Measurements from ENCODE around the gene ARHGAP5. TPM values are rescaled to one million over a fixed set of nuclear protein-coding genes. Genes with fewer than 3 reads are reported as not detected.
A peak's percentile ranks its signal among the peaks of the same experiment; 100 is the strongest.

Gene ARHGAP5
- total and polyA plus RNA-seq, 7 donors = 12.8 to 81.8 (median 56.9) TPM

- H3K4me1 ChIP-seq = peaks cover 50% of the 10 kb centered on the region
- no peak overlapping the region for H3K27ac ChIP-seq
- no peak for DNase-seq
- no peaks in the 10 kb centered on the region for H3K9me3 ChIP-seq
- no peak overlapping the region for H3K4me3 ChIP-seq
- intact Hi-C loops (cut with DNase I) = loop anchor here (5.0 to 10.0 kb wide), 2 partner anchors 71 to 384 kb away; no protein-coding TSS in a partner anchor
- no peak for TF ChIP-seq CTCF (IDR thresholded peaks at IDR 0.05)
- H3K27me3 ChIP-seq (ENCODE audit: insufficient read depth in 3 of 3, low read length in 2 of 3) = no peaks in the 10 kb centered on the region
- H3K36me3 ChIP-seq (ENCODE audit: insufficient read depth in 1 of 2, low read depth in 1 of 2) = no peaks in the 10 kb centered on the region
- ATAC-seq = no peak
Measured at GRCh38 chr14:32083789-32084188, 6.7 kb downstream of the ARHGAP5 start.

GRCh38 chr14:32085182-32085844 is 8.2 kb downstream of the ARHGAP5 start:
- no peak for TF ChIP-seq CTCF (IDR thresholded peaks at IDR 0.05)
- WGBS, 3 donors = 91 to 97% (median 96%) methylated on average over 3 of the region's 3 CpGs
- ATAC-seq (no peak), DNase-seq (no peak)
- H3K9me3 ChIP-seq = no peaks in the 10 kb centered on the region
- intact Hi-C loops (cut with DNase I) = loop anchor here in 1 of 2 donors (10.0 kb wide), 1 partner anchor 69 kb away; no protein-coding TSS in a partner anchor
- H3K27me3 ChIP-seq (ENCODE audit: insufficient read depth in 3 of 3, low read length in 2 of 3) = no peaks in the 10 kb centered on the region
- H3K27ac ChIP-seq = no peak overlapping the region
- no peak overlapping the region for H3K4me3 ChIP-seq
- H3K36me3 ChIP-seq (ENCODE audit: insufficient read depth in 1 of 2, low read depth in 1 of 2) = peaks cover 0 to under 1% of the 10 kb centered on the region in 2 donors
- H3K4me1 ChIP-seq = peaks cover 37% of the 10 kb centered on the region

- ATAC-seq (no peak), DNase-seq (no peak)
- 56 to 66% (median 61%) methylated on average over 2 of the region's 2 CpGs for WGBS, 3 donors
- Histone ChIP-seq H3K4me1 (peaks cover 31% of the 10 kb centered on the region), H3K4me3 (no peak overlapping the region), H3K36me3 (ENCODE audit: insufficient read depth in 1 of 2, low read depth in 1 of 2) (peaks cover 0 to 6% of the 10 kb centered on the region in 2 donors), H3K27ac (no peak overlapping the region), H3K27me3 (ENCODE audit: insufficient read depth in 3 of 3, low read length in 2 of 3) (no peaks in the 10 kb centered on the region), H3K9me3 (no peaks in the 10 kb centered on the region)
- TF ChIP-seq CTCF (IDR thresholded peaks at IDR 0.05) = no peak
- intact Hi-C loops (cut with DNase I) = loop anchor here in 1 of 2 donors (10.0 kb wide), 1 partner anchor 69 kb away; no protein-coding TSS in a partner anchor
Measured at GRCh38 chr14:32085845-32086383, 8.8 kb downstream of the ARHGAP5 start.

- ATAC-seq (peak in 2 of 4 donors; percentile 65 to 69), DNase-seq (no peak)
- TF ChIP-seq CTCF (IDR thresholded peaks at IDR 0.05) = no peak
- H3K27me3 ChIP-seq (ENCODE audit: insufficient read depth in 3 of 3, low read length in 2 of 3) = no peaks in the 10 kb centered on the region
- H3K27ac ChIP-seq = no peak overlapping the region
- intact Hi-C loops (cut with DNase I) = loop anchor here in 1 of 2 donors (10.0 kb wide), 1 partner anchor 67 kb away; no protein-coding TSS in a partner anchor
- H3K4me3 ChIP-seq = no peak overlapping the region
- 94 to 97% (median 96%) methylated on average over 3 of the region's 3 CpGs for WGBS, 3 donors
- no peaks in the 10 kb centered on the region for H3K9me3 ChIP-seq
- H3K36me3 ChIP-seq (ENCODE audit: insufficient read depth in 1 of 2, low read depth in 1 of 2) = peaks cover 0 to 20% of the 10 kb centered on the region in 2 donors
- peaks cover 28% of the 10 kb centered on the region for H3K4me1 ChIP-seq
Measured at GRCh38 chr14:32087173-32087861, 10.2 kb downstream of the ARHGAP5 start.
